Activated CD8-positive, alpha-beta T cell treated with anti-CD3 and anti-CD28 coated beads for 36 hours (primary cell): ENCODE data around the gene NGRN. TPM values are rescaled to one million over a fixed set of nuclear protein-coding genes. Genes with fewer than 3 reads are reported as not detected.
"Not testable (repeated sequence)": the region's sequence is repeated elsewhere in the genome, so short reads cannot be mapped to it uniquely, and the experiment has no call there.

Experiments used
- ATAC-seq: fragments of 200-7000 bp; cut with Tn5 transposase; one replicate; pipeline ENCODE4 v1.10.0; 2021; ENCODE audit warnings: mild to moderate bottlenecking, moderate library complexity
- CTCF ChIA-PET: fragments of 350-600 bp; sonication (Branson Sonifier 250); formaldehyde crosslinking; loops from one replicate; lab custom pipeline; 2021; ENCODE audit warnings: antibody characterized with exemption; lab: Charles Lee
- POLR2A ChIA-PET: fragments of 350-600 bp; sonication (Branson Sonifier 250); formaldehyde crosslinking; loops from one replicate; lab custom pipeline; 2021; ENCODE audit warnings: antibody characterized with exemption; lab: Charles Lee
- DNase-seq: peaks from one replicate; pipeline ENCODE4 v3.0.0-alpha.2; 2020
- H3K27ac Mint-ChIP-seq: one replicate; pipeline ENCODE4 v1.8.0; 2021; ENCODE audit warnings: mild to moderate bottlenecking, mixed read lengths
- H3K27me3 Mint-ChIP-seq: one replicate; pipeline ENCODE4 v1.8.0; 2021; ENCODE audit warnings: mixed read lengths
- H3K36me3 Mint-ChIP-seq: one replicate; pipeline ENCODE4 v1.8.0; 2021; ENCODE audit warnings: low read depth, mixed read lengths
- H3K4me1 Mint-ChIP-seq: one replicate; pipeline ENCODE4 v1.8.0; 2021; ENCODE audit warnings: low read depth, mixed read lengths
- H3K4me3 Mint-ChIP-seq: one replicate; pipeline ENCODE4 v1.8.0; 2021; ENCODE audit warnings: mild to moderate bottlenecking, moderate library complexity, mixed read lengths
- H3K9me3 Mint-ChIP-seq: one replicate; pipeline ENCODE4 v1.8.0; 2021; ENCODE audit warnings: mixed read lengths
- intact Hi-C: fragments of 100-400 bp; cut with micrococcal nuclease; formaldehyde crosslinking; loops from one replicate; pipeline ENCODE4 v1.10.0; 2022
- total RNA-seq, 2 experiments: library from RNA; stranded (reverse); gene quantifications; one replicate each; pipeline ENCODE4 v1.2.3, GENCODE V29; 2021
- TF ChIP-seq, protein P1 (sequence below): fragments of 200-600 bp; IDR thresholded peaks from one replicate; pipeline ENCODE4 v1.8.0; 2022; ENCODE audit warnings: antibody characterized with exemption, mild to moderate bottlenecking

NGRN gene
- total RNA-seq, 2 experiments from 2014 or later = 22.2 to 23.1 TPM

DNA sequence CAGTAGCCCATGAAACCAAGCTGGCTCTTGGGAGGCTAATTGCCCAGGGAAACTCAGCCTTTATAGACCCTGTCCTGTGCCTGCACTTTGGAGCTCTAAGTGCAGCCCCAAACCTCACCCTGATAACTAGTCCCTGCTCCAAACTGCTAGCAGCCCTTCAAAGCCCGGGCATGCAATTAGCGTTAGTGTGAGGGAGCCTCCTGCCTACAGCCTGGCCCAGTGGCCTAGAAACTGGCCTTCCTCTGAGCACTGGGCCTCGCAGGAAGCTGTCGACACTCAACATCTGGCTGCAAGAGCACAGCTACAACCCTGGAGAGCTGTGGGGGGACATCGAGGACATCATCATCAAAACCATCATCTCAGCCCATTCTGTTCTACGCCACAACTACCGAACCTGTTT lies 7.7 kb upstream of the NGRN start:
- H3K9me3 Mint-ChIP-seq = no peaks in the 10 kb centered on the region
- no peak for ATAC-seq
- H3K4me1 Mint-ChIP-seq = peaks cover 2% of the 10 kb centered on the region
- no peaks in the 10 kb centered on the region for H3K36me3 Mint-ChIP-seq
- no peaks in the 10 kb centered on the region for H3K27me3 Mint-ChIP-seq
- no peak for DNase-seq
- TF ChIP-seq, protein P1, sequence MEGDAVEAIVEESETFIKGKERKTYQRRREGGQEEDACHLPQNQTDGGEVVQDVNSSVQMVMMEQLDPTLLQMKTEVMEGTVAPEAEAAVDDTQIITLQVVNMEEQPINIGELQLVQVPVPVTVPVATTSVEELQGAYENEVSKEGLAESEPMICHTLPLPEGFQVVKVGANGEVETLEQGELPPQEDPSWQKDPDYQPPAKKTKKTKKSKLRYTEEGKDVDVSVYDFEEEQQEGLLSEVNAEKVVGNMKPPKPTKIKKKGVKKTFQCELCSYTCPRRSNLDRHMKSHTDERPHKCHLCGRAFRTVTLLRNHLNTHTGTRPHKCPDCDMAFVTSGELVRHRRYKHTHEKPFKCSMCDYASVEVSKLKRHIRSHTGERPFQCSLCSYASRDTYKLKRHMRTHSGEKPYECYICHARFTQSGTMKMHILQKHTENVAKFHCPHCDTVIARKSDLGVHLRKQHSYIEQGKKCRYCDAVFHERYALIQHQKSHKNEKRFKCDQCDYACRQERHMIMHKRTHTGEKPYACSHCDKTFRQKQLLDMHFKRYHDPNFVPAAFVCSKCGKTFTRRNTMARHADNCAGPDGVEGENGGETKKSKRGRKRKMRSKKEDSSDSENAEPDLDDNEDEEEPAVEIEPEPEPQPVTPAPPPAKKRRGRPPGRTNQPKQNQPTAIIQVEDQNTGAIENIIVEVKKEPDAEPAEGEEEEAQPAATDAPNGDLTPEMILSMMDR = no peak
- ChIA-PET POLR2A (interaction anchor here (1.0 kb wide), 1 partner anchor 8 kb away, joined by 3 read pairs; the partner anchor contains the start of gene NGRN), CTCF (interaction anchor here (1.5 kb wide), 1 partner anchor 17 kb away, joined by 3 read pairs; no protein-coding TSS in a partner anchor)
- no peak overlapping the region for H3K27ac Mint-ChIP-seq
- H3K4me3 Mint-ChIP-seq = no peak overlapping the region
- intact Hi-C loops = no loop called here

DNA sequence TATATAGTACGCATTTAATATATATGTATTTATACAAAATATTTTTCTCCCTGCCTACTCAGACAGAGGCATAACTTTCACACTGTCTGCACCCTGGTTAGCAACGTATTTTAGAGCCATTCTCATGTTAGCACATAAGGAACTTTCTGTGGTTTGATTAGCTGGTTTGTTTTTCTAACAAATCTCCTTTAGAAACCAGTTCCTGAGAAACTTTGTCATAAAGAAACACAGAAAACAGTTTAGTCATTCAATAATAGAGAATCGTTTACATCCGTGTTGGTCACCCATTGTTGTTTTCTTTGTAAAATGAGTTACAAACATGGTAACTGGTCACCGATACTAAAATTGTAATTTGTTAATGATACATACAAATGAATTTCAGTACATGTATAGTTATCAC lies 5.9 kb upstream of the NGRN start:
- H3K27me3 Mint-ChIP-seq = no peaks in the 10 kb centered on the region
- intact Hi-C loops = no loop called here
- POLR2A ChIA-PET = no interaction called here
- H3K9me3 Mint-ChIP-seq = no peaks in the 10 kb centered on the region
- TF ChIP-seq, protein P1 = no peak
- H3K27ac Mint-ChIP-seq = no peak overlapping the region
- no peaks in the 10 kb centered on the region for H3K36me3 Mint-ChIP-seq
- DNase-seq (no peak), ATAC-seq (peak; percentile 78)
- H3K4me3 Mint-ChIP-seq = no peak overlapping the region
- H3K4me1 Mint-ChIP-seq = peaks cover 8% of the 10 kb centered on the region
- CTCF ChIA-PET = interaction anchor here (0.9 kb wide), 1 partner anchor 42 kb away, joined by 3 read pairs; no protein-coding TSS in a partner anchor

DNA sequence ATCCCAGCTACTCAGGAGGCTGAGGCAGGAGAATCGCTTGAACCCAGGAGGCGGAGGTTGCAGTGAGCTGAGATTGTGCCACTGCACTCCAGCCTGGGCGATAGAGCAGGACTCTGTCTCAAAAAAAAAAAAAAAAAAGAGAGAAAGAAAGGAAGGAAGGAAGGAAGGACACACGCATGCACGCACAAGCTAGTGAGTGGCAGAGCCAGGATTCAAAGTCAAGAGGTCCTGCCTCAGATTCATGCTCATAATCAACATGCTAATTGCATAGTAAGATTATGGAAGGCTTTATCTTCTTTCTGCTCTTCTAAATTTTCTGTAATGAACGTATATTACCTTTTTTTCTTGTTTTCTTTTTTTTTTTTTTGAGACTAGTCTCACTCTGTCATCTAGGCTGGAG lies 4.7 kb upstream of the NGRN start:
- DNase-seq, H3K27me3 Mint-ChIP-seq, CTCF ChIA-PET, intact Hi-C loops, H3K9me3 Mint-ChIP-seq, ATAC-seq, H3K36me3 Mint-ChIP-seq, H3K4me3 Mint-ChIP-seq, H3K27ac Mint-ChIP-seq: not testable (repeated sequence)
- H3K4me1 Mint-ChIP-seq = peaks cover 12% of the 10 kb centered on the region
- POLR2A ChIA-PET = interaction anchor here (0.9 kb wide), 1 partner anchor 27 kb away, joined by 3 read pairs; the partner anchor contains the start of genes CIB1 and GDPGP1

DNA sequence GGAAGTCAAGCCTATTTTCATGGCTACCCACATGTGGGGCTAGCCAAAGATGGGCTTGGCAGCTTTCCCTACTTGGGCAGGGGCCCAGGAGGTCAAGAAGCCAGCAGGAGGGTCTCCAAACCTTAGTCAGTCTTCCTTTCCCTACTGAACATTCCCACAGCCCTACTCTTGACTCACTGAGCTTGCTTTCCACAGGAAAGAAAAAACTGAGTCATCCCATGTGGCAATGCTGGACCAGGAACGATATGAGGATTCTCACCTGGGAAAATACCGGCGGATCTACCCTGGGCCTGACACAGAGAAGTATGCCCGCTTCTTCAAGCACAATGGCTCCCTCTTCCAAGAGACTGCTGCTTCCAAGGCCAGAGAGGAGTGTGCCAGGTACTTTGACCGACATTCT lies 3.7 kb upstream of the NGRN start:
- TF ChIP-seq, protein P1 = no peak
- ChIA-PET CTCF (interaction anchor here (0.8 to 1.7 kb wide), 3 partner anchors 12 to 221 kb away, joined by 3 to 4 read pairs (median 3); no protein-coding TSS in a partner anchor), POLR2A (interaction anchor here (0.9 to 1.0 kb wide), 3 partner anchors 10 to 356 kb away, joined by 3 read pairs; no protein-coding TSS in a partner anchor)
- DNase-seq (no peak), ATAC-seq (no peak)
- Mint-ChIP-seq H3K36me3 (peaks cover 9% of the 10 kb centered on the region), H3K4me1 (peaks cover 12% of the 10 kb centered on the region), H3K27me3 (no peaks in the 10 kb centered on the region), H3K27ac (no peak overlapping the region), H3K9me3 (no peaks in the 10 kb centered on the region), H3K4me3 (no peak overlapping the region)
- intact Hi-C loops = no loop called here

DNA sequence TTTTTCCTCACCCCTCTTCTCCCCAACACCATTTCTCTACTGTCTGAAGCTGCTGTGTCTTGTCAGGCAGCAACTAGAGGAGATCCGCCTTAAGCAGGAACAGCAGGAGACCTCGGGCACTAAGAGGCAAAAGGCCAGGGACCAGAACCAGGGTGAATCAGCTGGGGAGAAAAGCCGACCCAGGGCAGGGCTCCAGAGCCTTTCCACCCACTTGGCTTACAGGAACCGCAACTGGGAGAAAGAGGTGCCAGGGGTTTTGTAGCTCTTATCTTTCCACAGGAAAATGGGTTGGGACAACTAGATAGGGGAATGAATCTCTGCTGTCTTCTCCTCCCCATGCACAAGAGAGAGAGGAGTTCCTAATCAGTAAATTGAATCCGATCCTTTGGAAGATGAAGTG lies 3.0 kb upstream of the NGRN start:
- peaks cover 12% of the 10 kb centered on the region for H3K4me1 Mint-ChIP-seq
- H3K27ac Mint-ChIP-seq = no peak overlapping the region
- no peaks in the 10 kb centered on the region for H3K27me3 Mint-ChIP-seq
- ChIA-PET CTCF (interaction anchor here (0.7 to 1.7 kb wide), 3 partner anchors 12 to 220 kb away, joined by 3 to 4 read pairs (median 4); no protein-coding TSS in a partner anchor), POLR2A (interaction anchor here (0.9 to 1.1 kb wide), 4 partner anchors 11 to 356 kb away, joined by 3 read pairs; no protein-coding TSS in a partner anchor)
- TF ChIP-seq, protein P1 = no peak
- ATAC-seq (no peak), DNase-seq (no peak)
- H3K9me3 Mint-ChIP-seq = no peaks in the 10 kb centered on the region
- intact Hi-C loops = no loop called here
- H3K4me3 Mint-ChIP-seq = no peak overlapping the region
- peaks cover 14% of the 10 kb centered on the region for H3K36me3 Mint-ChIP-seq
